SU-DHL-6 (cell line): ENCODE data around the gene USP17L5.
"Not testable (repeated sequence)": the region's sequence is repeated elsewhere in the genome, so short reads cannot be mapped to it uniquely, and the experiment has no call there.

ENCODE experiments used
- H2AFZ ChIP-seq: fragments of 200-600 bp; sonication (generic); 2 replicates; pipeline ENCODE4 v1.6.1; 2014; ENCODE audit warnings: low read depth, mild to moderate bottlenecking, moderate library complexity, mixed read lengths, antibody characterized with exemption, low read length; ENCODE audit not compliant: severe bottlenecking
- H3F3A ChIP-seq: fragments of 200-600 bp; shearing (Covaris generic); 2 replicates; pipeline ENCODE4 v1.6.0; 2016; ENCODE audit warnings: antibody characterized with exemption, mild to moderate bottlenecking; ENCODE audit not compliant: insufficient read depth
- H3K27ac ChIP-seq: fragments of 200-600 bp; sonication (generic); 2 replicates; pipeline ENCODE4 v1.5.1; 2016; ENCODE audit warnings: low read depth, mild to moderate bottlenecking, low read length, moderate library complexity, mixed read lengths
- H3K27me3 ChIP-seq: fragments of 200-600 bp; sonication (generic), shearing (Covaris generic); 2 replicates; pipeline ENCODE4 v1.6.0; 2014; ENCODE audit warnings: mild to moderate bottlenecking, low read length
- H3K36me3 ChIP-seq: fragments of 200-600 bp; sonication (generic); 2 replicates; pipeline ENCODE4 v1.6.1; 2014; ENCODE audit warnings: mild to moderate bottlenecking, low read length, mixed read lengths
- H3K4me2 ChIP-seq: fragments of 300-600, 200-600 bp; shearing (Covaris generic), sonication (generic); 2 replicates; pipeline ENCODE4 v1.6.0; 2014; ENCODE audit warnings: low read length, low read depth, mild to moderate bottlenecking; ENCODE audit not compliant: poor library complexity, severe bottlenecking
- H3K4me3 ChIP-seq: fragments of 200-600 bp; sonication (generic); 2 replicates; pipeline ENCODE4 v1.5.1; 2014; ENCODE audit warnings: antibody characterized with exemption, low read length, mild to moderate bottlenecking, mixed read lengths; ENCODE audit not compliant: insufficient read depth, poor library complexity, severe bottlenecking
- H3K79me2 ChIP-seq: fragments of 200-600 bp; sonication (generic); 2 replicates; pipeline ENCODE4 v1.6.1; 2014; ENCODE audit warnings: mild to moderate bottlenecking, low read length, moderate library complexity; ENCODE audit not compliant: insufficient read depth
- H3K9ac ChIP-seq: fragments of 200-600 bp; sonication (generic); 2 replicates; pipeline ENCODE4 v1.7.0; 2014; ENCODE audit warnings: mild to moderate bottlenecking, low read length
- H3K9me2 ChIP-seq: fragments of 200-600 bp; sonication (generic); replicated peaks from 2 replicates; pipeline ENCODE4 v1.6.1; 2014; ENCODE audit warnings: low read length; ENCODE audit not compliant: insufficient read depth
- H3K9me3 ChIP-seq: fragments of 200-600 bp; sonication (generic); 2 replicates; pipeline ENCODE4 v1.6.1; 2014; ENCODE audit warnings: low read length, mixed read lengths; ENCODE audit not compliant: insufficient read depth
- H4K20me1 ChIP-seq: fragments of 200-600 bp; sonication (generic); 2 replicates; pipeline ENCODE4 v1.6.1; 2014; ENCODE audit warnings: low read depth, mild to moderate bottlenecking, antibody characterized with exemption, low read length, moderate library complexity, mixed read lengths
- EZH2phosphoT487 ChIP-seq: fragments of 200-600 bp; sonication (generic), shearing (Covaris generic); conservative IDR thresholded peaks from 2 replicates; pipeline ENCODE4 v1.6.1; 2018; ENCODE audit warnings: mild to moderate bottlenecking, antibody characterized with exemption, low read length, moderate library complexity, mixed read lengths
- TF ChIP-seq, protein P1 (sequence below): fragments of 200-600 bp; sonication (generic); IDR thresholded peaks from one replicate; pipeline ENCODE4 v1.5.1; 2017; ENCODE audit warnings: antibody characterized with exemption, mild to moderate bottlenecking, low read length, moderate library complexity; ENCODE audit not compliant: insufficient read depth, poor library complexity, severe bottlenecking

Gene USP17L5

DNA sequence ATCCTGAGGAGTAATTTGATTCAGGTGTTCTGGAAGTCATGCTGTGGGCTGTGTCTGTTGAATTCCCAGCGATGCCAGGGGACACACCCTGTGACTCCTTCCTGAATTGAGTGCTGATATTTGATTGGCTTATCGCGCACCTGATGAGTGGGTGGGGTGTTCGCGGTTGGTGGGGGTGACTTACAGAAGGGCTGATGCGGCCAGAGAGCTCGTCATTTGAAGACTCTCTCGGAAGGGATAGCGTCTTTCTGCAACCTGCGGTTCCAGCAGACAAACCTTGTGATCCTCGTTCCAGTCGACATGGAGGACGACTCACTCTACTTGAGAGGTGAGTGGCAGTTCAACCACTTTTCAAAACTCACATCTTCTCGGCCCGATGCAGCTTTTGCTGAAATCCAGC lies 14.1 kb downstream of the USP17L5 start, which contains the start of gene USP17L29:
TSS of gene USP17L29 (plus strand) at position 301 of the 400 bp plus-strand sequence. CDS start at position 301, 0 bp downstream.
- not testable (repeated sequence) for H3K79me2 ChIP-seq, H4K20me1 ChIP-seq, H3K4me3 ChIP-seq, H3K27ac ChIP-seq, H3K9me2 ChIP-seq, H3K9me3 ChIP-seq, H2AFZ ChIP-seq, H3K27me3 ChIP-seq, H3K9ac ChIP-seq, H3K4me2 ChIP-seq, H3K36me3 ChIP-seq, H3F3A ChIP-seq

DNA sequence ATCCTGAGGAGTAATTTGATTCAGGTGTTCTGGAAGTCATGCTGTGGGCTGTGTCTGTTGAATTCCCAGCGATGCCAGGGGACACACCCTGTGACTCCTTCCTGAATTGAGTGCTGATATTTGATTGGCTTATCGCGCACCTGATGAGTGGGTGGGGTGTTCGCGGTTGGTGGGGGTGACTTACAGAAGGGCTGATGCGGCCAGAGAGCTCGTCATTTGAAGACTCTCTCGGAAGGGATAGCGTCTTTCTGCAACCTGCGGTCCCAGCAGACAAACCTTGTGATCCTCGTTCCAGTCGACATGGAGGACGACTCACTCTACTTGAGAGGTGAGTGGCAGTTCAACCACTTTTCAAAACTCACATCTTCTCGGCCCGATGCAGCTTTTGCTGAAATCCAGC lies 23.6 kb downstream of the USP17L5 start, which contains the start of gene USP17L30:
TSS of gene USP17L30 (plus strand) at position 301 of the 400 bp plus-strand sequence. CDS start at position 301, 0 bp downstream.
- H3K36me3 ChIP-seq, H3K9me3 ChIP-seq, H4K20me1 ChIP-seq, H3K27ac ChIP-seq, H3K9me2 ChIP-seq, H3K27me3 ChIP-seq, H2AFZ ChIP-seq, H3K4me3 ChIP-seq, H3K4me2 ChIP-seq, H3K9ac ChIP-seq, H3F3A ChIP-seq, H3K79me2 ChIP-seq: not testable (repeated sequence)

DNA sequence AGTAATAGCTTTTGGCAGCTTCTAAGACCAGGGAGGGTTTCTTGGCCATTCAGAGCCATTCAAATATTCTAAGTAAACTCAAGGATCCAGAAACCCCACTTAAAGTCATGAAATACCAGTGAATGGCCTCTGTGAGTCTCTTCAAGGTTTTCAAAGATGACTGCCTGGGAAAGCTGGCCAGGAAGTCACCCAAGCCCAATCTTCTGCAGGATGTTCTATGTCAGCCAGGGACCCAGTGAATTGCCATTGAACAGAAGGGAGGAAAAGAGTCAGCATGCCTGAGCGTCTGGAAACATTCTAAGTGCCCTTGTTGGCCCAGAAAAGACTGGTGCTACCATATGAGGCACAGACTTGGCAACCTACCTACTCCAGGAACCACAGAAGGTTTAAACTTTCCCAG lies 40.7 kb downstream of the USP17L5 start:
- not testable (repeated sequence) for H4K20me1 ChIP-seq, H3F3A ChIP-seq, H3K27ac ChIP-seq, H3K9me3 ChIP-seq, H2AFZ ChIP-seq, H3K36me3 ChIP-seq, H3K9ac ChIP-seq, H3K27me3 ChIP-seq, H3K79me2 ChIP-seq, H3K9me2 ChIP-seq, H3K4me2 ChIP-seq, H3K4me3 ChIP-seq

DNA sequence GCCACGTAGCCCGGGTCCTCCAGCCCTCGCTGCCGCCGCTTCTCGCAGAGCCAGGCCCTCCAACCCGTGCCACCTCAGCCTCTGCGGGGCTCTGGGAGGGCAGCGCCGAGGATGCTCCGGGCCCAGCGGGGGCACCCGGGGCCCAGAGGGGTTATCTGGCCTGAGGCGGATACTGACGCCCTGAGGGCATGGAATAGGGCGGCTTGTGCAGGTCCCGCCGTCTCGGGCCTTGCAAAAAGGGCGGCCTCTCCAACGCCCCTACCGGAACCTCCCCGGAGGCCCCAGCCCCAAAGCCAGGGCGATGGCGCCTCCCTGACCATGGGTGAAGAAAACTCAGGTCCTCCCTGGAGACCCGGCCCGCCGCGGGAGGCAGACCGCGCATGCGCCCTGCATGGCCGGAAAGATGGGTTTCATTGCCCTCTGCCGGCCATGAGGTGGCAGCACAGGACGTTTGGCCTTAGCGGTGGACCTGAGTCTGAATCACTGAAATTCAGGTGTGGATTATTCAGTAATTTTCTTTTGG lies 41.9 kb downstream of the USP17L5 start:
- H3K79me2 ChIP-seq, H3K9me2 ChIP-seq, H3K36me3 ChIP-seq, H3K4me3 ChIP-seq, H3K27me3 ChIP-seq, H3K9me3 ChIP-seq, H3K27ac ChIP-seq, H2AFZ ChIP-seq, H3F3A ChIP-seq, H3K9ac ChIP-seq, H4K20me1 ChIP-seq, H3K4me2 ChIP-seq: not testable (repeated sequence)

DNA sequence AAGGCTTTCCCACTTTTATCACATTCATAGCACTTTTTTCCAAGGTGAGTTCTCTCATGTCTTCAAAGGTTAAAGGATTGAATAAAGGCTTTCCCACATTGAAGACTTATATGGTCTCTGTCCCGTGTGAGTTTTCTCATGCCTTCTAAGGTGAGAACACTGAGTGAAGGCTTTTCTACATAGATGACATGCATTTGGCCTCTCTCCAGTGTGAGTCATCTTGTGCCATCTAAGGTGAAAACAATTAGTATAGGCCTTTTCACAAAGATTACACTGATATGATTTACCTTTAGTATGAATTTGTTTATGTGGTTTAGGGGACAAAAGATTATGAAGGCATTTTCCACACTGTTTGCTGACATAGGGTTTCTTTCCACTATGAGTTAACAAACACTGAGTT lies 44.9 kb downstream of the USP17L5 start:
- Histone ChIP-seq H3K9ac (no peak overlapping the region), H3K9me2 (no peaks in the 10 kb centered on the region), H3F3A (no peaks in the 10 kb centered on the region), H3K79me2 (no peaks in the 10 kb centered on the region), H2AFZ (no peak overlapping the region), H3K27ac (no peak overlapping the region), H3K27me3 (no peaks in the 10 kb centered on the region), H4K20me1 (no peaks in the 10 kb centered on the region), H3K4me3 (no peak overlapping the region), H3K9me3 (no peaks in the 10 kb centered on the region), H3K4me2 (no peak overlapping the region), H3K36me3 (no peaks in the 10 kb centered on the region)
- TF ChIP-seq, protein P1, sequence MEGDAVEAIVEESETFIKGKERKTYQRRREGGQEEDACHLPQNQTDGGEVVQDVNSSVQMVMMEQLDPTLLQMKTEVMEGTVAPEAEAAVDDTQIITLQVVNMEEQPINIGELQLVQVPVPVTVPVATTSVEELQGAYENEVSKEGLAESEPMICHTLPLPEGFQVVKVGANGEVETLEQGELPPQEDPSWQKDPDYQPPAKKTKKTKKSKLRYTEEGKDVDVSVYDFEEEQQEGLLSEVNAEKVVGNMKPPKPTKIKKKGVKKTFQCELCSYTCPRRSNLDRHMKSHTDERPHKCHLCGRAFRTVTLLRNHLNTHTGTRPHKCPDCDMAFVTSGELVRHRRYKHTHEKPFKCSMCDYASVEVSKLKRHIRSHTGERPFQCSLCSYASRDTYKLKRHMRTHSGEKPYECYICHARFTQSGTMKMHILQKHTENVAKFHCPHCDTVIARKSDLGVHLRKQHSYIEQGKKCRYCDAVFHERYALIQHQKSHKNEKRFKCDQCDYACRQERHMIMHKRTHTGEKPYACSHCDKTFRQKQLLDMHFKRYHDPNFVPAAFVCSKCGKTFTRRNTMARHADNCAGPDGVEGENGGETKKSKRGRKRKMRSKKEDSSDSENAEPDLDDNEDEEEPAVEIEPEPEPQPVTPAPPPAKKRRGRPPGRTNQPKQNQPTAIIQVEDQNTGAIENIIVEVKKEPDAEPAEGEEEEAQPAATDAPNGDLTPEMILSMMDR, result no peak
- no peak for TF ChIP-seq EZH2phosphoT487

DNA sequence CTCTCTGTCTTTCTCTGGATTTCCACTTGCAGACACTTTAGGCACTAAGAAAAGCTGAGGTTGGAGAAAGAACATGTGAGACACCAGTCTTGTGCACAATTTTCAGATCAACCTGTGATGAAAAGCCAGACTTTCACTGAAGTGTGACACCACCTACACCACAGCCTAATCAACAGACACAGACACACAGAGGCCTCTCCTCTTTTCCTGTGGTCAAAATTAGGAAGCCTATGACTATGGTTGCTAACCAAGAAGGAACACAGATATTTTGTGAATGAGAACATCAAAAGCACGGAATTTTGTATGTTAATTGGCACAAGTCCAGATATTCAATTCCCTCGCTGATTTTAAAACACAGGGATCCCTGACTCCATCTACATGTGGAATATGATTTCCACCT lies 49.8 kb downstream of the USP17L5 start:
- not testable (repeated sequence) for H3K9me2 ChIP-seq

More for the DNA sequence above, 49.8 kb downstream of the USP17L5 start:
- H4K20me1 ChIP-seq, H3K9me3 ChIP-seq, H3F3A ChIP-seq, H3K4me3 ChIP-seq, H3K27ac ChIP-seq, H3K9ac ChIP-seq, H3K27me3 ChIP-seq, H3K36me3 ChIP-seq, H3K79me2 ChIP-seq, H2AFZ ChIP-seq, H3K4me2 ChIP-seq: not testable (repeated sequence)
